ENCODE data around the gene SMC6.

The SMC6 gene

GRCh38 chr2:17799301-17800120 is 45.9 kb upstream of the SMC6 start:
- H2AFZ ChIP-seq (ENCODE audit: low read depth, low read length): peak overlapping the region; percentile 35; the same call in 1 of the 2 replicates
- peak overlapping the region; percentile 53 for H3K27ac ChIP-seq (ENCODE audit: low read length)
- peak overlapping the region; percentile 71 for H3K4me2 ChIP-seq (ENCODE audit: low read length)
- H3K9me3 ChIP-seq (ENCODE audit: insufficient read depth, low read length): no peaks in the 10 kb centered on the region
- H3K36me3 ChIP-seq (replicated peaks; ENCODE audit: low read depth, low read length): no peaks in the 10 kb centered on the region
- peak overlapping the region; percentile 61 for H3K9ac ChIP-seq (ENCODE audit: low read length)
- H4K20me1 ChIP-seq (ENCODE audit: insufficient read depth, low read length): no peaks in the 10 kb centered on the region
- H3K27me3 ChIP-seq (ENCODE audit: low read depth, low read length): no peaks in the 10 kb centered on the region
- H3K79me2 ChIP-seq (ENCODE audit: low read length): peaks cover 13% of the 10 kb centered on the region
- H3K4me1 ChIP-seq (ENCODE audit: low read length): peaks cover 79% of the 10 kb centered on the region
- peak overlapping the region; percentile 65 for H3K4me3 ChIP-seq (ENCODE audit: low read length)
- TF ChIP-seq EZH2phosphoT487 (IDR thresholded peaks at IDR 0.05; ENCODE audit: low read depth) (no peak), CTCF (IDR thresholded peaks at IDR 0.05; ENCODE audit: low read depth, low read length) (no peak)

DNA sequence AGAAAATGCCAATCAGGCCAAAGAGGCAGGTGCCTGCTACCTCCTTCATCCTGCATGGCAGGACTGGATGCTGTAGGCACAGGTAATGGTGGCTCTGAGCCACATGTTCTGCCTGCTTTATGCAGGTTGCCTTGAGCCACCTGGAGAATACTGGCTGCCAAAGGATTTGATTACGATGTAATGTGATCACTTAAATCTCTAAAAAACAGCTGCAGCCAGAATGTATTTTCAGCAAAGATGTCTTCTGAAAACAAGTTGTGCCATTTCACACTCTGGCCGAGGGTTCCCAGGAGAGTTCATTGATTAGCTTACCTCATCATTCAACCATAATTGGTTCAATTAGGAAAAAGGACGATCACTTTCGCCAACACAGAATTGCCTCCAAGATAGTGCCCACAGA is 44.7 kb upstream of the SMC6 start:
- H3K9ac ChIP-seq (ENCODE audit: low read length): no peak overlapping the region
- no peak overlapping the region for H3K4me3 ChIP-seq (ENCODE audit: low read length)
- no peaks in the 10 kb centered on the region for H3K27me3 ChIP-seq (ENCODE audit: low read depth, low read length)
- H3K9me3 ChIP-seq (ENCODE audit: insufficient read depth, low read length): no peaks in the 10 kb centered on the region
- TF ChIP-seq CTCF (IDR thresholded peaks at IDR 0.05; ENCODE audit: low read depth, low read length) (no peak), EZH2phosphoT487 (IDR thresholded peaks at IDR 0.05; ENCODE audit: low read depth) (no peak)
- no peak overlapping the region for H2AFZ ChIP-seq (ENCODE audit: low read depth, low read length)
- peaks cover 81% of the 10 kb centered on the region for H3K4me1 ChIP-seq (ENCODE audit: low read length)
- H3K27ac ChIP-seq (ENCODE audit: low read length): no peak overlapping the region
- H3K36me3 ChIP-seq (replicated peaks; ENCODE audit: low read depth, low read length): no peaks in the 10 kb centered on the region
- H3K79me2 ChIP-seq (ENCODE audit: low read length): peaks cover 13% of the 10 kb centered on the region
- no peak overlapping the region for H3K4me2 ChIP-seq (ENCODE audit: low read length)
- no peaks in the 10 kb centered on the region for H4K20me1 ChIP-seq (ENCODE audit: insufficient read depth, low read length)

DNA sequence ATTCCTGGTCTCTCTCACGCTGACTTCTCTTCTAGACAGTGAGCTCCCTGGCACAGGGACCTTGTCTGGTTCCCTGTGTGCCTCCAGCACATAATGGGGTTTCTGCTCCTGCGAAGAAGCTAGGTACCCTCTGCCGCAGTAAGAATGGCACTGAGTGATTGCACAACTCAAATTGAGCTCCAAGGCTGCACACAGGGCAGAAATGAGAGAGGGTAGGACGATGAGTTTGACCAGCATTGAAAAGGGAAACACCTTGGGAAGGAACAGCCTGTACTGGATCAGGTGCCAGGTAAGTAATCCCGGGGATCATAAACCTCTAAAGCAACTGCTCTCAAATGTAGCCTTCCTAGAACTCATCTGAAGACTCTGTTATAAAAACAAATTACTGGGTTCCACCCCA is 41.7 kb upstream of the SMC6 start:
- Histone ChIP-seq H3K4me3 (ENCODE audit: low read length) (no peak overlapping the region), H3K27ac (ENCODE audit: low read length) (peak overlapping the region; percentile 96), H2AFZ (ENCODE audit: low read depth, low read length) (peak overlapping the region; percentile 25; the same call in 1 of the 2 replicates), H3K4me1 (ENCODE audit: low read length) (peaks cover 82% of the 10 kb centered on the region), H4K20me1 (ENCODE audit: insufficient read depth, low read length) (no peaks in the 10 kb centered on the region), H3K36me3 (replicated peaks; ENCODE audit: low read depth, low read length) (no peaks in the 10 kb centered on the region), H3K27me3 (ENCODE audit: low read depth, low read length) (no peaks in the 10 kb centered on the region), H3K79me2 (ENCODE audit: low read length) (no peaks in the 10 kb centered on the region), H3K4me2 (ENCODE audit: low read length) (peak overlapping the region; percentile 74), H3K9ac (ENCODE audit: low read length) (peak overlapping the region; percentile 74), H3K9me3 (ENCODE audit: insufficient read depth, low read length) (no peaks in the 10 kb centered on the region)
- TF ChIP-seq CTCF (IDR thresholded peaks at IDR 0.05; ENCODE audit: low read depth, low read length) (no peak), EZH2phosphoT487 (IDR thresholded peaks at IDR 0.05; ENCODE audit: low read depth) (no peak)

DNA sequence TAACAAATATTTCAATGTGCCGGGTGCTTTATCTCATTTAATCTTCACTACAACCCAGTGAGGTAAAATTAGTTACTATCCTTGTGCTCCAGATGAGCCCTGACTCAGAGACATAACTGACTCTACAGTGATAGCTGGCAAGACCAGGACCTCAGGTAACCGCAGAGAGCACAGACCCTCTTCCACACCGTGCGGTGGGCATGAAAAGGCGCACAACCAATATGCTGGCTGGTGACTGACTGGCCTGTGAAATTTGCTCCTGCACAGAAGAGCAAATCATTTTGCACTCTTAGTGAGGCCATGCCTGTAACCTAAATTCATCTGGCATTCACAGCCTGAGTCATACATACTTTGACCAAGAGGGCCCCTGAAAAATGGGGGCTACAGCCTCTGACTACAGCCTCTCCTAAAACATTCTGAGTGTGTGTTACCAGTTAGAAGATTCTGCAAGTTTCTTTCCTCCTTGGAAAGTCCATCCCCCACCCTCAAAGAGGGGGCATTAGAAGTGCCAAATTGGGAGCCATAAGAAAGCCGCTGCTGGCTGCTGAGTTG is 40.3 kb upstream of the SMC6 start:
- peaks cover 81% of the 10 kb centered on the region for H3K4me1 ChIP-seq (ENCODE audit: low read length)
- H3K27me3 ChIP-seq (ENCODE audit: low read depth, low read length): no peaks in the 10 kb centered on the region
- H2AFZ ChIP-seq (ENCODE audit: low read depth, low read length): no peak overlapping the region
- H3K4me2 ChIP-seq (ENCODE audit: low read length): peak overlapping the region; percentile 74
- H3K4me3 ChIP-seq (ENCODE audit: low read length): peak overlapping the region; percentile 45
- H3K9me3 ChIP-seq (ENCODE audit: insufficient read depth, low read length): no peaks in the 10 kb centered on the region
- TF ChIP-seq EZH2phosphoT487 (IDR thresholded peaks at IDR 0.05; ENCODE audit: low read depth) (no peak), CTCF (IDR thresholded peaks at IDR 0.05; ENCODE audit: low read depth, low read length) (no peak)
- no peaks in the 10 kb centered on the region for H4K20me1 ChIP-seq (ENCODE audit: insufficient read depth, low read length)
- peak overlapping the region; percentile 74 for H3K9ac ChIP-seq (ENCODE audit: low read length)
- peak overlapping the region; percentile 96 for H3K27ac ChIP-seq (ENCODE audit: low read length)
- no peaks in the 10 kb centered on the region for H3K79me2 ChIP-seq (ENCODE audit: low read length)
- H3K36me3 ChIP-seq (replicated peaks; ENCODE audit: low read depth, low read length): no peaks in the 10 kb centered on the region

Measured in OCI-LY3 (cell line).